ENCODE results near the gene KIF26A.

Gene KIF26A

GRCh38 chr14:104155513-104155912, 17.1 kb downstream of the KIF26A start:
- no peak for TF ChIP-seq RAD21 (IDR thresholded peaks at IDR 0.05; ENCODE audit: low read depth)
- TF ChIP-seq TEAD4 (IDR thresholded peaks at IDR 0.05), result no peak
- no peak for TF ChIP-seq NFIC (IDR thresholded peaks at IDR 0.05)
- no peak for TF ChIP-seq EP300 (IDR thresholded peaks at IDR 0.05; ENCODE audit: borderline replicate concordance)

GRCh38 chr14:104156142-104156541, 17.8 kb downstream of the KIF26A start:
- TF ChIP-seq EP300 (IDR thresholded peaks at IDR 0.05; ENCODE audit: borderline replicate concordance) (no peak), FOXM1 (IDR thresholded peaks at IDR 0.05; ENCODE audit: borderline replicate concordance, low read depth) (no peak), TEAD4 (IDR thresholded peaks at IDR 0.05) (no peak), MAX (IDR thresholded peaks at IDR 0.05) (no peak), RAD21 (IDR thresholded peaks at IDR 0.05; ENCODE audit: low read depth) (no peak), YY1 (IDR thresholded peaks at IDR 0.05; ENCODE audit: low read depth) (no peak), USF1 (IDR thresholded peaks at IDR 0.05) (no peak), REST (IDR thresholded peaks at IDR 0.05; ENCODE audit: low read depth) (no peak), EGR1 (IDR thresholded peaks at IDR 0.05) (no peak)

- TF ChIP-seq CREB1 (IDR thresholded peaks at IDR 0.05; ENCODE audit: low read depth) (no peak), CEBPB (IDR thresholded peaks at IDR 0.05) (no peak), TEAD4 (IDR thresholded peaks at IDR 0.05) (no peak), EGR1 (IDR thresholded peaks at IDR 0.05) (peak; percentile 73), ZBTB7A (IDR thresholded peaks at IDR 0.05; ENCODE audit: low read depth) (no peak), RAD21 (IDR thresholded peaks at IDR 0.05; ENCODE audit: low read depth) (peak; percentile 38; the same call in 1 of the 2 replicates), TAF1 (IDR thresholded peaks at IDR 0.05; ENCODE audit: low read depth) (no peak)
These were observed 18.9 kb downstream of the KIF26A start for GRCh38 chr14:104157016-104157928.

GRCh38 chr14:104158827-104159798, 20.7 kb downstream of the KIF26A start:
- TF ChIP-seq YY1 (IDR thresholded peaks at IDR 0.05; ENCODE audit: low read depth) (no peak), CREB1 (IDR thresholded peaks at IDR 0.05; ENCODE audit: low read depth) (no peak), TEAD4 (IDR thresholded peaks at IDR 0.05) (no peak), REST (IDR thresholded peaks at IDR 0.05; ENCODE audit: low read depth) (no peak), USF1 (IDR thresholded peaks at IDR 0.05) (no peak), MAX (IDR thresholded peaks at IDR 0.05) (no peak), FOXM1 (IDR thresholded peaks at IDR 0.05; ENCODE audit: borderline replicate concordance, low read depth) (no peak), CEBPB (IDR thresholded peaks at IDR 0.05) (no peak), RAD21 (IDR thresholded peaks at IDR 0.05; ENCODE audit: low read depth) (no peak), TAF1 (IDR thresholded peaks at IDR 0.05; ENCODE audit: low read depth) (no peak), TCF12 (IDR thresholded peaks at IDR 0.05; ENCODE audit: low read depth) (no peak), EGR1 (IDR thresholded peaks at IDR 0.05) (no peak), EP300 (IDR thresholded peaks at IDR 0.05; ENCODE audit: borderline replicate concordance) (no peak), ZBTB7A (IDR thresholded peaks at IDR 0.05; ENCODE audit: low read depth) (no peak), NFIC (IDR thresholded peaks at IDR 0.05) (no peak)

- no peak for TF ChIP-seq EP300 (IDR thresholded peaks at IDR 0.05; ENCODE audit: borderline replicate concordance)
- no peak for TF ChIP-seq YY1 (IDR thresholded peaks at IDR 0.05; ENCODE audit: low read depth)
- no peak for TF ChIP-seq EGR1 (IDR thresholded peaks at IDR 0.05)
- TF ChIP-seq TAF1 (IDR thresholded peaks at IDR 0.05; ENCODE audit: low read depth), result no peak
- no peak for TF ChIP-seq USF1 (IDR thresholded peaks at IDR 0.05)
- TF ChIP-seq NFIC (IDR thresholded peaks at IDR 0.05), result no peak
- TF ChIP-seq ZBTB7A (IDR thresholded peaks at IDR 0.05; ENCODE audit: low read depth), result no peak
- TF ChIP-seq REST (IDR thresholded peaks at IDR 0.05; ENCODE audit: low read depth), result no peak
- no peak for TF ChIP-seq RAD21 (IDR thresholded peaks at IDR 0.05; ENCODE audit: low read depth)
- no peak for TF ChIP-seq CEBPB (IDR thresholded peaks at IDR 0.05)
- no peak for TF ChIP-seq MAX (IDR thresholded peaks at IDR 0.05)
- TF ChIP-seq TEAD4 (IDR thresholded peaks at IDR 0.05), result no peak
- TF ChIP-seq FOXM1 (IDR thresholded peaks at IDR 0.05; ENCODE audit: borderline replicate concordance, low read depth), result no peak
- no peak for TF ChIP-seq CREB1 (IDR thresholded peaks at IDR 0.05; ENCODE audit: low read depth)
- TF ChIP-seq TCF12 (IDR thresholded peaks at IDR 0.05; ENCODE audit: low read depth), result no peak
These were observed 21.6 kb downstream of the KIF26A start for GRCh38 chr14:104159990-104160389.

All from Ishikawa (cell line).